GM12878 (cell line): ENCODE results near the gene SPOCK1. TPM values are rescaled to one million over a fixed set of nuclear protein-coding genes. Genes with fewer than 3 reads are reported as not detected.

Source experiments
- ATAC-seq: fragments of 200-7000 bp; cut with Tn5 transposase; 3 replicates; pipeline ENCODE4 v1.9.1; 2020; ENCODE audit warnings: mild to moderate bottlenecking, moderate library complexity
- BruUV-seq: library from RNA; stranded (reverse); fragments of 400-500 nt; replicated peaks from 2 replicates; lab custom pipeline; 2021; lab: Mats Ljungman, UMichigan
- CTCF ChIA-PET: fragments of 300-600 bp; sonication (Branson Sonifier 250); formaldehyde crosslinking; extraction: SDS; loops from one replicate; lab custom pipeline; 2021; ENCODE audit warnings: inconsistent platforms; lab: Yijun Ruan, JAX
- POLR2A ChIA-PET: fragments of 350-600 bp; formaldehyde crosslinking; extraction: SDS; loops from one replicate; lab custom pipeline; 2021; ENCODE audit warnings: inconsistent platforms; lab: Charles Lee
- RAD21 ChIA-PET: fragments of 300-600 bp; sonication (Branson Sonifier 250); formaldehyde crosslinking; loops from one replicate; lab custom pipeline; 2023; ENCODE audit warnings: antibody characterized with exemption; ENCODE audit not compliant: unreplicated experiment; lab: Charles Lee
- SMC1A ChIA-PET: fragments of 300-600 bp; sonication (Branson Sonifier 250); formaldehyde crosslinking; loops from one replicate; lab custom pipeline; 2023; ENCODE audit not compliant: unreplicated experiment, uncharacterized antibody; lab: Charles Lee
- DNase-seq: peaks from one replicate; pipeline ENCODE4 v3.0.0-alpha.2; 2011; ENCODE audit warnings: low read depth, low spot score
- FAIRE-seq: peaks from 3 replicates; lab custom pipeline; 2011; peaks lifted over from hg19 to GRCh38; lab: Jason Lieb, UNC
- H2AFZ ChIP-seq: 2 replicates; pipeline ENCODE4 v1.6.0; 2011; ENCODE audit warnings: low read depth, low read length, control low read depth; ENCODE audit not compliant: control insufficient read depth
- H3K27ac ChIP-seq: 2 replicates; pipeline ENCODE4 v1.5.1; 2011; ENCODE audit warnings: control low read depth; ENCODE audit not compliant: control insufficient read depth, insufficient read depth
- H3K27me3 ChIP-seq, 2 experiments: replicated peaks in 1 of 2; 2 replicates each; pipeline versions ENCODE4 v1.6.0 to v1.6.1; 2011; ENCODE audit warnings: low read length in 1 of 2; ENCODE audit not compliant: control insufficient read depth in 2 of 2, insufficient read depth in 2 of 2
- H3K36me3 ChIP-seq, 2 experiments: 2 replicates each; pipeline ENCODE4 v1.5.1; 2011; ENCODE audit warnings: low read length in 1 of 2; ENCODE audit not compliant: control insufficient read depth in 2 of 2, insufficient read depth in 2 of 2
- H3K4me1 ChIP-seq: 2 replicates; pipeline ENCODE4 v1.6.1; 2011; ENCODE audit warnings: mild to moderate bottlenecking, low read length, moderate library complexity, mixed read lengths; ENCODE audit not compliant: control insufficient read depth, insufficient read depth
- H3K4me2 ChIP-seq: 2 replicates; pipeline ENCODE4 v1.6.0; 2011; ENCODE audit warnings: control low read depth; ENCODE audit not compliant: control insufficient read depth, insufficient read depth
- H3K4me3 ChIP-seq: fragments of 200-600 bp; sonication (generic); 2 replicates; pipeline ENCODE4 v1.5.1; 2016
- H3K79me2 ChIP-seq: 2 replicates; pipeline ENCODE4 v1.6.0; 2011; ENCODE audit warnings: low read length; ENCODE audit not compliant: control insufficient read depth, insufficient read depth
- H3K9ac ChIP-seq: 2 replicates; pipeline ENCODE4 v1.8.0; 2011; ENCODE audit warnings: low read length, control low read depth, mixed read lengths; ENCODE audit not compliant: control insufficient read depth, insufficient read depth
- H3K9me3 ChIP-seq: replicated peaks from 3 replicates; pipeline ENCODE4 v1.5.1; 2011; ENCODE audit warnings: mild to moderate bottlenecking, low read length; ENCODE audit not compliant: control insufficient read depth, insufficient read depth
- H4K20me1 ChIP-seq: 2 replicates; pipeline ENCODE4 v1.6.0; 2011; ENCODE audit not compliant: control insufficient read depth, insufficient read depth
- FOXM1 ChIP-seq: IDR thresholded peaks from 2 replicates; pipeline ENCODE4 v1.6.1; 2012; ENCODE audit warnings: low read depth, mild to moderate bottlenecking, inconsistent platforms, low read length, moderate library complexity
- KLF5 ChIP-seq: fragments of 450-650 bp; IDR thresholded peaks from 2 replicates; pipeline ENCODE4 v1.6.1; 2014; ENCODE audit warnings: mild to moderate bottlenecking; ENCODE audit not compliant: partially characterized antibody
- NFXL1 ChIP-seq: fragments of 450-650 bp; IDR thresholded peaks from 2 replicates; pipeline ENCODE4 v1.6.1; 2017; ENCODE audit warnings: antibody characterized with exemption, mild to moderate bottlenecking, borderline replicate concordance
- RAD51 ChIP-seq: fragments of 450-650 bp; IDR thresholded peaks from 2 replicates; pipeline ENCODE4 v1.6.1; 2016; ENCODE audit warnings: moderate library complexity, mild to moderate bottlenecking, inconsistent platforms
- RUNX3 ChIP-seq: IDR thresholded peaks from 2 replicates; pipeline ENCODE4 v1.6.1; 2012; ENCODE audit warnings: low read length, inconsistent platforms
- TCF3 ChIP-seq: IDR thresholded peaks from 2 replicates; pipeline ENCODE4 v1.6.1; 2012; ENCODE audit warnings: low read depth, mild to moderate bottlenecking, low read length, borderline replicate concordance; ENCODE audit not compliant: insufficient read depth
- ZNF384 ChIP-seq: IDR thresholded peaks from 2 replicates; pipeline ENCODE4 v1.6.1; 2012; ENCODE audit warnings: low read depth, mild to moderate bottlenecking, low read length, improper control_type of control experiment, borderline replicate concordance
- ZSCAN29 ChIP-seq: fragments of 450-650 bp; IDR thresholded peaks from 2 replicates; pipeline ENCODE4 v1.6.1; 2017; ENCODE audit warnings: mild to moderate bottlenecking, moderate library complexity
- WGBS: methylation state at CpG from one replicate; pipeline ENCODE4 v1.1.6; 2016; ENCODE audit warnings: low lambda C conversion rate; ENCODE audit not compliant: insufficient replicate concordance, insufficient coverage; ENCODE audit errors: missing lambda C conversion rate; 5-methylcytosine and 5-hydroxymethylcytosine counted together
- in situ Hi-C: fragments of 300-500 bp; cut with MboI; formaldehyde crosslinking; loops from 9 replicates; pipeline ENCODE4 v1.14.3; 2018; ENCODE audit warnings: mixed read lengths
- intact Hi-C: fragments of 100-400 bp; cut with micrococcal nuclease; formaldehyde crosslinking; loops from one replicate; pipeline ENCODE4 v1.14.2; 2022; ENCODE audit not compliant: unreplicated experiment
- polyA plus RNA-seq, 11 experiments: library from polyadenylated mRNA; depleted of rRNA in 4 of 11; unstranded in 6 of 11; stranded (reverse) in 5 of 11; fragments of >200 nt; fragmentation: Nextera tagmentation in 4 of 11; fragmentation: Illumina TruSeq in 1 of 11; extraction: Ambion mirVana in 4 of 11; extraction: Trizol in 1 of 11; gene quantifications; 1 replicate in 1 of 11; 2 replicates in 10 of 11; pipeline versions ENCODE4 v1.2.1 to v1.2.3, GENCODE V29; 2011 to 2016; ENCODE audit warnings: inconsistent platforms in 2 of 11, missing spikeins in 2 of 11, low read depth in 1 of 11
- total RNA-seq, 4 experiments: library from RNA; depleted of rRNA in 3 of 4; stranded (reverse); fragments of >200 nt in 3 of 4; fragmentation: Illumina TruSeq in 1 of 4; extraction: Trizol in 1 of 4; gene quantifications; 2 replicates each; pipeline versions ENCODE4 v1.2.1 to v1.2.3, GENCODE V29; 2013 to 2021
- TF ChIP-seq, protein P1 (sequence below): fragments of 450-650 bp; IDR thresholded peaks from 2 replicates; pipeline ENCODE4 v1.6.1; 2017; ENCODE audit warnings: mild to moderate bottlenecking
- TF ChIP-seq, protein P2 (sequence below): IDR thresholded peaks from 2 replicates; pipeline ENCODE4 v1.6.1; 2012; ENCODE audit warnings: low read depth, low read length, improper control_type of control experiment

The SPOCK1 gene
- total and polyA plus RNA-seq, 10 of the 15 experiments (the other 5 are each of a cell fraction or from before 2014, with no cell fraction given), result 0.06 to 0.68 (median 0.25) TPM; not detected in 3

DNA sequence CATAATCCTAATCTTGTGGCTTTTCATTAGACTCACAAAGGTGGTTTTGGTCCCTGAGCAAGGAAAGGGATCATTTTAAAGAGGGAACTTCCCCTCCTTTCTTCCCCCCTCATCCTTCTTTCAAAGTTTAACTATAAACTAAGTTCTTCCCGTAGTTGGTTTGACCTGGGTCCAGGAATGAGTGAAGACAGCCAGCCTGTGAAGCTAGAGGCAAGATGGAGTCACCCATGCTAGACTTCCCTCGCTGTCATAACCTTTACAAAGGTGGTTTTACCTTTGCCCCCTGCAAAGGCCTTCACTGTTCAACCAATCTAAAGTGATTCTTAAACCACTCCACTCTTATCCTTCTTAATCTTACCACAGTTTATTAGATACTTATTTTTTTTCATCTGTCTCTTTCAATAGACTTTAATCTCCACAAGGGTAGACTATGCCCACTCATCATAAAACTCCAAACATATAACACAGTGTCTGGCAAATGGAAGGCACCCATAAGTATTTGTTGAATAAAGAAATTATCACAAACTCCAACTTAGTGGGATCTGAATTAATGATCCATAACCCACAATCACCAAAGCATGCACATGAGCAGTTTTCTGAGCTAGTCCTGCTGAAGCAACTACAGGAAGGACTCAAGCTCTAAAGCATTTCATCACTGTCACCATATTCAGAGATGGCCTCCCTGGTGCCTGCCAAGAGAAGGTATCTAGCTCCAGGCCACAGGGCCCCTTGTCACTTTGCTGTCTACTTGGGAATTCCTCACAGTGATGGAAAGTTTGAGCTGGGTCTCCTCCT lies 369.0 kb downstream of the SPOCK1 start (continued):
- TF ChIP-seq TCF3 (no peak), ZNF384 (no peak), KLF5 (no peak), FOXM1 (no peak), RUNX3 (no peak)
- TF ChIP-seq, all 136 proteins: peak for 0

DNA sequence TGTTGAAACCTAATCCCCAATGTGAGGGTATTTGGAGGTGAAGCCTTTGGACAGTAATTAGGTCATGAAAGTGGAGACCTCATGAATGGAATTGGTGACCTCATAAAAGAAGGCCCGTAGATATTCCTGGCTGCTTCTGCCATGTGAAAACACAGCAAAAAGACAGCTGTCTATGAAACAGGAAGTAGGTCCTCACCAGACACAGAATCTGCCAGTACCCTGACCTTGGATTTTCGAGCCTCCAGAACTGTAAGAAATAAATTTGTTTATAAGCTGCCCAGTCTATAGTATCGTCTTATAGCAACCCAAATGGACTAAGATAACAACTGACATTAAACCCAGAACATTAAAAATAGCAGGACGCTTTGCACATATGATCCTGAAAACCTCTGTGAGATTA lies 371.1 kb downstream of the SPOCK1 start:
- H3K36me3 ChIP-seq, result no peaks in the 10 kb centered on the region
- H3K9me3 ChIP-seq, result no peaks in the 10 kb centered on the region
- FAIRE-seq, result no peak
- ChIA-PET CTCF (no interaction called here), POLR2A (no interaction called here), RAD21 (no interaction called here), SMC1A (no interaction called here)
- 22% methylated on average over 4 of the region's 4 CpGs for WGBS
- no TSS peak for BruUV-seq
- H4K20me1 ChIP-seq, result no peaks in the 10 kb centered on the region
- H3K4me3 ChIP-seq, result no peak overlapping the region
- H2AFZ ChIP-seq, result no peak overlapping the region
- intact Hi-C loops (no loop called here), in situ Hi-C loops (no loop called here)
- no peak overlapping the region for H3K27ac ChIP-seq
- no peaks in the 10 kb centered on the region for H3K4me1 ChIP-seq
- no peak overlapping the region for H3K9ac ChIP-seq
- no peak for DNase-seq
- no peak for ATAC-seq
- H3K4me2 ChIP-seq, result no peak overlapping the region
- H3K79me2 ChIP-seq, result no peaks in the 10 kb centered on the region
- H3K27me3 ChIP-seq, result no peaks in the 10 kb centered on the region
- TF ChIP-seq, protein P1, sequence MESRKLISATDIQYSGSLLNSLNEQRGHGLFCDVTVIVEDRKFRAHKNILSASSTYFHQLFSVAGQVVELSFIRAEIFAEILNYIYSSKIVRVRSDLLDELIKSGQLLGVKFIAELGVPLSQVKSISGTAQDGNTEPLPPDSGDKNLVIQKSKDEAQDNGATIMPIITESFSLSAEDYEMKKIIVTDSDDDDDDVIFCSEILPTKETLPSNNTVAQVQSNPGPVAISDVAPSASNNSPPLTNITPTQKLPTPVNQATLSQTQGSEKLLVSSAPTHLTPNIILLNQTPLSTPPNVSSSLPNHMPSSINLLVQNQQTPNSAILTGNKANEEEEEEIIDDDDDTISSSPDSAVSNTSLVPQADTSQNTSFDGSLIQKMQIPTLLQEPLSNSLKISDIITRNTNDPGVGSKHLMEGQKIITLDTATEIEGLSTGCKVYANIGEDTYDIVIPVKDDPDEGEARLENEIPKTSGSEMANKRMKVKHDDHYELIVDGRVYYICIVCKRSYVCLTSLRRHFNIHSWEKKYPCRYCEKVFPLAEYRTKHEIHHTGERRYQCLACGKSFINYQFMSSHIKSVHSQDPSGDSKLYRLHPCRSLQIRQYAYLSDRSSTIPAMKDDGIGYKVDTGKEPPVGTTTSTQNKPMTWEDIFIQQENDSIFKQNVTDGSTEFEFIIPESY, result no peak
- TF ChIP-seq NFXL1, result no peak
- no peak for TF ChIP-seq ZSCAN29
- TF ChIP-seq, protein P2, sequence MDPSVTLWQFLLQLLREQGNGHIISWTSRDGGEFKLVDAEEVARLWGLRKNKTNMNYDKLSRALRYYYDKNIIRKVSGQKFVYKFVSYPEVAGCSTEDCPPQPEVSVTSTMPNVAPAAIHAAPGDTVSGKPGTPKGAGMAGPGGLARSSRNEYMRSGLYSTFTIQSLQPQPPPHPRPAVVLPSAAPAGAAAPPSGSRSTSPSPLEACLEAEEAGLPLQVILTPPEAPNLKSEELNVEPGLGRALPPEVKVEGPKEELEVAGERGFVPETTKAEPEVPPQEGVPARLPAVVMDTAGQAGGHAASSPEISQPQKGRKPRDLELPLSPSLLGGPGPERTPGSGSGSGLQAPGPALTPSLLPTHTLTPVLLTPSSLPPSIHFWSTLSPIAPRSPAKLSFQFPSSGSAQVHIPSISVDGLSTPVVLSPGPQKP, result no peak
- no peak for TF ChIP-seq RAD51
